Measurements from ENCODE around the gene HGS. TPM values are rescaled to one million over a fixed set of nuclear protein-coding genes. Genes with fewer than 3 reads are reported as not detected.

Gene HGS
- total RNA-seq, 1 donor from 2014 or later = 137 TPM

GRCh38 chr17:81683208-81683583 lies 615 bp upstream of the HGS start:
- H3K27me3 Mint-ChIP-seq = peaks cover 2% of the 10 kb centered on the region
- no peaks in the 10 kb centered on the region for H3K9me3 Mint-ChIP-seq
- H3K36me3 Mint-ChIP-seq (ENCODE audit: low read depth) = peaks cover 41% of the 10 kb centered on the region
- peak overlapping the region; percentile 97 for H3K4me3 Mint-ChIP-seq
- peak overlapping the region; percentile 73 for H3K27ac Mint-ChIP-seq
- intact Hi-C loops (cut with micrococcal nuclease) = loop anchor here (1.0 to 2.0 kb wide), 2 partner anchors 17 to 28 kb away; partner anchors contain the start of genes CCDC137 and OXLD1
- DNase-seq = no peak
- H3K4me1 Mint-ChIP-seq = peaks cover 22% of the 10 kb centered on the region

- Mint-ChIP-seq H3K27ac (peak overlapping the region; percentile 79), H3K9me3 (no peaks in the 10 kb centered on the region), H3K36me3 (ENCODE audit: low read depth) (peaks cover 49% of the 10 kb centered on the region), H3K4me3 (peak overlapping the region; percentile 97), H3K4me1 (peaks cover 22% of the 10 kb centered on the region), H3K27me3 (peaks cover 2% of the 10 kb centered on the region)
- intact Hi-C loops (cut with micrococcal nuclease) = loop anchor here (1.0 kb wide), 1 partner anchor 19 kb away; the partner anchor contains the start of gene MRPL12
- DNase-seq = peak; percentile 70
Observed at GRCh38 chr17:81684442-81684911, 666 bp downstream of the HGS start.

- H3K4me3 Mint-ChIP-seq = peak overlapping the region; percentile 97
- DNase-seq = no peak
- peaks cover 2% of the 10 kb centered on the region for H3K27me3 Mint-ChIP-seq
- peaks cover 55% of the 10 kb centered on the region for H3K36me3 Mint-ChIP-seq (ENCODE audit: low read depth)
- H3K27ac Mint-ChIP-seq = peak overlapping the region; percentile 79
- H3K9me3 Mint-ChIP-seq = no peaks in the 10 kb centered on the region
- intact Hi-C loops (cut with micrococcal nuclease) = no loop called here
- peaks cover 22% of the 10 kb centered on the region for H3K4me1 Mint-ChIP-seq
Observed at GRCh38 chr17:81685108-81685507, 1.3 kb downstream of the HGS start.

DNA sequence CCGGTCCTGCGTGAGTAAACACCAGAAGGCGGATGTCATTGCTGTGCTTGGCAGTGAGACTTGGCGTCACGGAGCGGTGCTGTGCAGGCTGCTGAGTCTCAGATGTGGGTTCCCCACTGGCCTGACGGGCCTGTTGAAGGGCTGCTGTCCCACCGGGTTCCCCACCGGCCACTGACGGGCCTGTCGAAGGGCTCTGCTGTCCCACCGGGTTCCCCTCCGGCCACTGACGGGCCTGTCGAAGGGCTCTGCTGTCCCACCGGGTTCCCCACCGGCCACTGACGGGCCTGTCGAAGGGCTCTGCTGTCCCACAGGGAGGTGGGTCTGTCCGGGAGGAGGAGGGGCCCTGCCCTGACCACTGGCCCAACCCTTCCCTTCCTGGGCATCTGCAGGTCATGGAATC lies 2.8 kb downstream of the HGS start:
- H3K9me3 Mint-ChIP-seq = no peaks in the 10 kb centered on the region
- no peak overlapping the region for H3K27ac Mint-ChIP-seq
- H3K4me1 Mint-ChIP-seq = peaks cover 22% of the 10 kb centered on the region
- intact Hi-C loops (cut with micrococcal nuclease) = no loop called here
- DNase-seq = no peak
- H3K27me3 Mint-ChIP-seq = peaks cover 2% of the 10 kb centered on the region
- peaks cover 55% of the 10 kb centered on the region for H3K36me3 Mint-ChIP-seq (ENCODE audit: low read depth)
- no peak overlapping the region for H3K4me3 Mint-ChIP-seq

GRCh38 chr17:81687770-81688541 lies 4.1 kb downstream of the HGS start:
- peaks cover 19% of the 10 kb centered on the region for H3K4me1 Mint-ChIP-seq
- H3K27me3 Mint-ChIP-seq = peaks cover 2% of the 10 kb centered on the region
- H3K27ac Mint-ChIP-seq = no peak overlapping the region
- H3K36me3 Mint-ChIP-seq (ENCODE audit: low read depth) = peaks cover 60% of the 10 kb centered on the region
- intact Hi-C loops (cut with micrococcal nuclease) = no loop called here
- H3K9me3 Mint-ChIP-seq = no peaks in the 10 kb centered on the region
- DNase-seq = no peak
- H3K4me3 Mint-ChIP-seq = no peak overlapping the region

DNA sequence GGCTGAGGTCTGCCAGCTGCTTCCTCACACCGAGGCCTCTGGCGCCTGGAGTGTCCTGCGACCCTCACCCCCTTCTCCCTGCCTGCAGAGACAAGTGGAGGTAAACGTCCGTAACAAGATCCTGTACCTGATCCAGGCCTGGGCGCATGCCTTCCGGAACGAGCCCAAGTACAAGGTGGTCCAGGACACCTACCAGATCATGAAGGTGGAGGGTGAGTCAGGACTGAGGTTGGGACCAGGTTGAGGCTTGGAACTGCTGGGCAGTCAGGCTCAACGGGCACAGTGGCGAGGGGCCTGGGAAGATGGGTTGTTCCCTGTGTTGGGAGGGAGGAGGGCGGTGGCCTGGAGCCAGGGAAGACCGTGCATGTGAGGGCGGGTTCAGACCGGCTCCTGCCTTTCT lies 4.8 kb downstream of the HGS start:
- no peak overlapping the region for H3K27ac Mint-ChIP-seq
- H3K36me3 Mint-ChIP-seq (ENCODE audit: low read depth) = peaks cover 58% of the 10 kb centered on the region
- H3K9me3 Mint-ChIP-seq = no peaks in the 10 kb centered on the region
- intact Hi-C loops (cut with micrococcal nuclease) = no loop called here
- no peak for DNase-seq
- peaks cover 18% of the 10 kb centered on the region for H3K4me1 Mint-ChIP-seq
- peaks cover 2% of the 10 kb centered on the region for H3K27me3 Mint-ChIP-seq
- no peak overlapping the region for H3K4me3 Mint-ChIP-seq

DNA sequence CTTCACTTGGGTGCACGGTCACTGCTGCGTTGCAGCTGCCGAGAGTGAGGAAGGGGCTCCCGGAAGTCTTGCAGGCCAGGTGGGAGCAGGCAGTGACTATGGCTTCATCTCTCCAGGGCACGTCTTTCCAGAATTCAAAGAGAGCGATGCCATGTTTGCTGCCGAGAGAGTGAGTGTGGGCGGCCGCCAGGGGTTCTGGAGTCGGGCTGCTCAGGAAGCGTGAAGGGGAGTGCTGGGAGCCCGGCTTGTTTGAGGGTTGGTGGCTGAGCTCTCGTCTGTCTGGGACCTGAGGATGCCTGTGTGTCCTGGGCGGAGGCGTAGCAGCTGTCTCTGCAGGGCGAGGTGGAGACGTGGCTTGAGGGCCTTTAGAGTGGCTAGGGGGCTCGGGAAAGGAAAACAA lies 6.3 kb downstream of the HGS start:
- Mint-ChIP-seq H3K9me3 (no peaks in the 10 kb centered on the region), H3K4me3 (no peak overlapping the region), H3K27ac (no peak overlapping the region), H3K36me3 (ENCODE audit: low read depth) (peaks cover 50% of the 10 kb centered on the region), H3K4me1 (peaks cover 10% of the 10 kb centered on the region), H3K27me3 (no peaks in the 10 kb centered on the region)
- intact Hi-C loops (cut with micrococcal nuclease) = no loop called here
- DNase-seq = no peak

GRCh38 chr17:81690549-81690948 lies 6.7 kb downstream of the HGS start:
- intact Hi-C loops (cut with micrococcal nuclease) = no loop called here
- Mint-ChIP-seq H3K27me3 (no peaks in the 10 kb centered on the region), H3K36me3 (ENCODE audit: low read depth) (peaks cover 45% of the 10 kb centered on the region)

GRCh38 chr17:81691196-81691595 lies 7.4 kb downstream of the HGS start:
- Mint-ChIP-seq H3K9me3 (no peaks in the 10 kb centered on the region), H3K4me3 (no peak overlapping the region), H3K27me3 (no peaks in the 10 kb centered on the region), H3K4me1 (peaks cover 2% of the 10 kb centered on the region), H3K27ac (no peak overlapping the region), H3K36me3 (ENCODE audit: low read depth) (peaks cover 41% of the 10 kb centered on the region)
- intact Hi-C loops (cut with micrococcal nuclease) = no loop called here
- DNase-seq = no peak

More at GRCh38 chr17:81690549-81690948, 6.7 kb downstream of the HGS start:
- no peak overlapping the region for H3K27ac Mint-ChIP-seq
- H3K9me3 Mint-ChIP-seq = no peaks in the 10 kb centered on the region
- no peak overlapping the region for H3K4me3 Mint-ChIP-seq
- DNase-seq = no peak
- peaks cover 5% of the 10 kb centered on the region for H3K4me1 Mint-ChIP-seq

DNA sequence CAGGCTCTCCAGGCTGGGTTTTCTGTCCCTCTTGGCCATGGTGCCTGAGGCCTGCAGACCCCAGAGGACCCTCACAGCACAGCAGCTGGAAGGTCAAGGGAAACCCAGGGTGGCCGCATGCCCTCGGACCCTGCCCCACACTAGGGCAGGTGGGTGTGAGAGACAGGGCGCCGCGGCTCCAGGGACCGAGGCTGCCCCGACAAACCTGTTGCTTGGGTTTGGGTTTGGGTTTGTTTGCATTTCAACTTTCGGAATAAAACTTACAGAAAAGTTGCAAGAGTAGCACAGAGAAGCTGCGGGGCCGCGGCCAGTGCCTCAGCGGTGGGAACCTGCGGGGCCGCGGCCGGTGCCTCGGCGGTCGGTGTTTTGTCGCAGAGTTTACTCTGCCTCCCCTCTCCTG lies 7.8 kb downstream of the HGS start:
- peaks cover 38% of the 10 kb centered on the region for H3K36me3 Mint-ChIP-seq (ENCODE audit: low read depth)
- no peak for DNase-seq
- no peaks in the 10 kb centered on the region for H3K9me3 Mint-ChIP-seq
- H3K27me3 Mint-ChIP-seq = no peaks in the 10 kb centered on the region
- intact Hi-C loops (cut with micrococcal nuclease) = no loop called here
- no peaks in the 10 kb centered on the region for H3K4me1 Mint-ChIP-seq
- no peak overlapping the region for H3K4me3 Mint-ChIP-seq
- no peak overlapping the region for H3K27ac Mint-ChIP-seq

- H3K36me3 Mint-ChIP-seq (ENCODE audit: low read depth) = peaks cover 48% of the 10 kb centered on the region
- intact Hi-C loops (cut with micrococcal nuclease) = no loop called here
- H3K27ac Mint-ChIP-seq = no peak overlapping the region
- H3K4me1 Mint-ChIP-seq = peaks cover 2% of the 10 kb centered on the region
- no peak for DNase-seq
- H3K4me3 Mint-ChIP-seq = no peak overlapping the region
- H3K9me3 Mint-ChIP-seq = no peaks in the 10 kb centered on the region
- no peaks in the 10 kb centered on the region for H3K27me3 Mint-ChIP-seq
Observed at GRCh38 chr17:81693509-81694210, 9.8 kb downstream of the HGS start.

GRCh38 chr17:81694810-81695209 lies 11.0 kb downstream of the HGS start:
- no peaks in the 10 kb centered on the region for H3K9me3 Mint-ChIP-seq
- H3K4me3 Mint-ChIP-seq = no peak overlapping the region
- DNase-seq = no peak
- peaks cover 44% of the 10 kb centered on the region for H3K36me3 Mint-ChIP-seq (ENCODE audit: low read depth)
- intact Hi-C loops (cut with micrococcal nuclease) = no loop called here
- H3K27me3 Mint-ChIP-seq = no peaks in the 10 kb centered on the region
- peaks cover 2% of the 10 kb centered on the region for H3K4me1 Mint-ChIP-seq
- no peak overlapping the region for H3K27ac Mint-ChIP-seq

DNA sequence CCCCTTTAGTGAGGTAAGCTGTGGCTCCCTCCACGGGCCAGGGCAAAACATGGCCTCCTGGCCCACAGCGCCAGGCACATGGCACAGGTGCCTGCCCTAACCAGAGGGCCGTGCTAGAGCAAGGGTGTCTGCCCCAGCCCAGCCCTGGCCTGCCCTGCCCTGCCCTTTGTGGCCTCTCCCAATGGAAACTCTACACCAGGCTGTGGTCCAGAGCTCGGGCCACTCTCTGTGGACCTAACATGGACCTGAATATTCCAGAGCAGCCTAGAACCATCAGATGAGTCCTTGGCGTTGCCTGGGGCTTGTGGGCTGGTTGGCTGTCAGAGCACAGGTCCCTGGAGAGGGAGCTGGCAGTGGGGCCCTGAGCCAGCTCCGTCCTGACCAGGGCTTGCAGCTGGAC lies 11.4 kb downstream of the HGS start:
- Mint-ChIP-seq H3K4me3 (no peak overlapping the region), H3K4me1 (peaks cover 2% of the 10 kb centered on the region), H3K27me3 (no peaks in the 10 kb centered on the region), H3K9me3 (no peaks in the 10 kb centered on the region), H3K36me3 (ENCODE audit: low read depth) (peaks cover 40% of the 10 kb centered on the region), H3K27ac (no peak overlapping the region)
- no peak for DNase-seq
- intact Hi-C loops (cut with micrococcal nuclease) = no loop called here

- no peak for DNase-seq
- H3K36me3 Mint-ChIP-seq (ENCODE audit: low read depth) = peaks cover 41% of the 10 kb centered on the region
- no peaks in the 10 kb centered on the region for H3K27me3 Mint-ChIP-seq
- H3K4me1 Mint-ChIP-seq = peaks cover 3% of the 10 kb centered on the region
- H3K4me3 Mint-ChIP-seq = no peak overlapping the region
- H3K27ac Mint-ChIP-seq = no peak overlapping the region
- intact Hi-C loops (cut with micrococcal nuclease) = no loop called here
- no peaks in the 10 kb centered on the region for H3K9me3 Mint-ChIP-seq
Observed at GRCh38 chr17:81695801-81696200, 12.0 kb downstream of the HGS start.
